NCI-H1436 (cell line): ENCODE measurements around the gene AP5Z1.
"Not testable (repeated sequence)": the region's sequence is repeated elsewhere in the genome, so short reads cannot be mapped to it uniquely, and the experiment has no call there.

Experiments
- DNase-seq: peaks from one replicate; lab custom pipeline; 2025; lab: John Stamatoyannopoulos, UW

AP5Z1 gene

DNA sequence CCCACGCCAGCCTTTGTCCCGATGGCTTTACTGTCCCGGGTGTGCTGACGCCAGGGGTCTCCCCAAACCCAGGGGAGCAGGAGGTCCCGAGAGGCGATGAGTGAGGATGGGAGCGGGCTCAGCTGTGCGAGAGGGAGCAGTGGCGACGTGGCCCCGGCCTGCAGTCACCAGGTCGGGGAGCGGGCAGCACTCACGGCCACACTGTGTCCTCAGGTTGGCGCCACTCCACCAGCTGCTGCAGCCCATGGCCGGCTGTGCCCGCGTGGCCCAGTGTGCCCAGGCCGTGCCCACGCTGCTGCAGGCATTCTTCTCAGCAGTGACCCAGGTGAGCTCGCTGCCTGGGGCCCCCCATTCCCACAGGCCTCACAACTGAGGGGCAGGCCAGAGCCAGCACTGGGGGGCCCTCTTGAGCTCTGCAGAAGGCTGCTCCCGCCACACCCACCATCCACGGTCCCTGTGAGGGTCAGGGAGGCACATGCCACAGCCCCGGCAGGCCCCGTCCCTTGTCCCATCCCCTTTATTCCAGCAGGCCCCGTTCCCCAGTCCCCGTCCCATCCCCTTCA lies 13.3 kb downstream of the AP5Z1 start:
- no peak for DNase-seq

DNA sequence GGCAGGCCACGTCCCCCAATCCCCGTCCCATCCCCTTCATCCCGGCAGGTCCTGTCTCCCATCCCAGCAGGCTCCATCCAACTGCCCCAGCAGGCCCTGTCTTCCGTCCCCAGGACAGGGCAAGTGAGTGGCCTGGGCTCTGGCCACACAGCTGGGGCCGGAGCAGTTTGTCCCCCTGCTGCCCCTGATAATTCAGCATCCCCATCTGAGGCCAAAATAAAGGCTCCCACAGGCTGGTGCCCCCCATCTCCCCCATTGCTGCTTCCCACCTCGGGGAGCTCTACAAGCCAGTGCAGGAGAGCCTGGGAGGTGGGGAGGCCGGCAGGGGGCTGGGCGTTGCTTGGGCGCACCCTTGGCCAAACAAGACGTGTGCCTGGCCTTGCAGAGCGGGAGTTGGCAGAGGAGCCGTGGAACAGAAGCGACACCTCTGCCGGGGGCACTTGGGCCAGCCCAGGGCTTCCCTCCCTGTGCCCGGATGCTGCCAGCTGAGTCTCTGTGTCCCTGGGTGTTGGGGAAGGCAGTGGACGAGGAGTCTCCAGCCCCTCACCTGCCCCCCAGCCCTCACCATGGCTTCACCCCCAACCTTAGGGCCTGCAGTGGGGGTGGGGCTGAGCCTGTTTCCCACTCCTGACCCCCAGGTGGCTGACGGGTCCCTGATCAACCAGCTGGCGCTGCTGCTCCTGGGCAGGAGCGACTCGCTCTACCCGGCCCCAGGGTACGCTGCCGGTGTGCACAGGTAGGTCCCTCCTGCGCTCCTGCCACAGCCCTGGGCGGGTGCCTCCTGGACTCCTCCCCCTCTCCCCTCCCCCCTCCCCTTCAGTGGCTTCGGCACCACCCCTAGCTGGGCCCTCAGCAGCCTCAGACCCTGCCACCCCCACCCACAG lies 14.0 kb downstream of the AP5Z1 start:
- DNase-seq: no peak

DNA sequence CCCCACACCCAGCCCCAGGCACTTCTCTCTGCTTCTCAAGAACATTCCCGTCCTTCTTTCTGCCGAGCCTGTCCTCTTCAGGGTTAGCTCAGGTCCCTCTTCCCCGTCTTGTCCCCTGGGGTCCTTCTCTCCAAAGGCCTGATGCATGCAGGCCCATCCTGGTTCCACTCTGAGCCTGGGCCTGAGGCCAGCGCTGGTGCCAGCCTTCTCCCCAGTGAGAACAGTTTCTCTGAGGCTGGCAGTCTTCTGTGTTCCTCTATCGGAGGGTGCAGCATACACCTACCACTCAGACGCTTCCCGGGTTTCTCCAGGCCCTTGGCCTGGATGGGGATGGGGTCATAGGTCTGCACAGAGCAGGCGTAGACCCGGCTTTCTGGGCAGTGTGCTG lies 14.6 kb downstream of the AP5Z1 start:
- DNase-seq: no peak

DNA sequence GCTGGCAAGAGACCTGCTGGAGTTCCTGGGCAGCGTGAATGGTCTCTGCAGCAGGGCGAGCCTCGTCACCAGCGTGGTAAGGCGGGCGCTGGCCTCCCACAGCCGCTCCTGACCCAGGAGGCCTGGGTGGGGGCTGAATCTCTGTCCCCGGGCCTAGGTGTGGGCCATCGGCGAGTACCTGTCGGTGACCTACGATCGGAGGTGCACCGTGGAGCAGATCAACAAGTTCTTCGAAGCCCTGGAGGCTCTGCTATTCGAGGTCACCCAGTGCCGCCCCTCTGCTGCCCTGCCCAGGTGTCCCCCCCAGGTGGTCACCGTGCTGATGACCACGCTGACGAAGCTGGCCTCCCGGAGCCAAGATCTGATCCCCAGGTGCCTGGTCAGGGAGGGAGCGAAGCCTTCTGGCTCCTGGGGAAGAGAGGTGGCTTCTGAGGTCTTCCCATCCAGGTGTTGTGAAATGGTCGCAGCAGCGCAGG lies 15.1 kb downstream of the AP5Z1 start:
- DNase-seq: no peak

DNA sequence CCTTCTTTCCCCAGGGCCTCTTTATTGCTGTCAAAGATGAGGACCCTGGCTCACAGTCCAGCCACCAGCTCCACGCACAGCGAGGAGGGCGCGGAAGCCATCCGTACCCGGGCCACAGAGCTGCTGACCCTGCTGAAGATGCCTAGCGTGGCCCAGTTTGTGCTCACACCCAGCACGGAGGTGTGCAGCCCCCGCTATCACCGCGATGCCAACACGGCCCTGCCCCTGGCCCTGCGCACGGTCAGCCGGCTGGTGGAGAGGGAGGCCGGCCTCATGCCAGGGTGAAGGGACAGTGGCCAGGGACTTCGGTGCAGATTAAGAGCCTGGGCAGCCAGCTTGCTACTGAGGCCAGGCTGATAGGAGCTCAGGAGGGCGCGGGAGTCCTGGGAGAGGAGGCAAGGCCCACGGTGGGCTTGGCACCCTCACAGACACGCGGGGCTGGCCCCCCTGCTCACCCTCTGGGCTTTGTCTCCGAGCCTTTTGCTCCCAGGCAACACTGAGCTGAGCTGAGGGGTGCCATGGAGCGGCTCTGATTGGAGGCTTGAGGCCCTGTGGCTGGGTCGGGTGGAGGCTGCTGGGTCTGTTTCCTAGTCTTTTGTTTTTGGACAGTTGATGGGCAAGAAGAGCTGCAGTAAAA lies 15.8 kb downstream of the AP5Z1 start:
- DNase-seq: no peak

DNA sequence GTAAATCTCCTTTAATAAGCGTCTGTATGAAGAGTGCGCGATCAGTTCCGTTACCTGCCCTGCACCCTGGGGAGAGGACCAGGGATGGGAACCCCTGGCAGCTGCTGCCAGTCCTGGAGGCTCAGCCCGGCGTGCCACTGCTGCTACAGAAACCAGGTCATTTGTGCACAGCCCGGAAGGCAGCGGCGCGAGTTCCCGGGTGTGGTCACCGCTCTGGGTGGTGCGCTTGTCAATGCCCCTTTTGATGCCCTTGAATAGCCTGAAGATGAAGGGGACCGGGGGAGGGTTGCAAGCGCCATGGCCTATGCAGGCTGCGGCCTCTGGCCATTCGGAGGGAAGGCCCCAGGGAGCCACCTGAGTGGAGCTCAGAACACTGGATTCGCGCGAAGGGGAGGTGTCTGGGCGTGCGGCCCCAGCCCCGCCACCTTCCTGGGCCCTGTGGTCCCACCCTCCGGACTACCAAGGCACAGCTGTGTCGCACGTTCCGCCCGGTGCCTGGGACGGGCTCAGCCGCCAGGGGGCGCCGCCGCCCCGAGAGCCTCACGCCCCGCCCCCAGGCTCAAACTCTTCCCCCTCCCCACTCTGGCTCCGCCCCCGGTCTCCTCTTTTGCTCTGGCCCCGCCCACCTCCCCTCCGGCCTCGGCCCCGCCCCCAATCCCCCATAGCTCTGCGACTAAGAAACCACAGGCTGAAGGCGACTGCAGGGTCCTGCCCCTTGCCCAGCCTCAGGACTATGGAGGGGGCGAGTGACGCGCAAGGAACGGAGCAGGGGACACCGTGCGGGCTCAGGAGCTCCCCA lies 16.5 kb downstream of the AP5Z1 start:
- no peak for DNase-seq

DNA sequence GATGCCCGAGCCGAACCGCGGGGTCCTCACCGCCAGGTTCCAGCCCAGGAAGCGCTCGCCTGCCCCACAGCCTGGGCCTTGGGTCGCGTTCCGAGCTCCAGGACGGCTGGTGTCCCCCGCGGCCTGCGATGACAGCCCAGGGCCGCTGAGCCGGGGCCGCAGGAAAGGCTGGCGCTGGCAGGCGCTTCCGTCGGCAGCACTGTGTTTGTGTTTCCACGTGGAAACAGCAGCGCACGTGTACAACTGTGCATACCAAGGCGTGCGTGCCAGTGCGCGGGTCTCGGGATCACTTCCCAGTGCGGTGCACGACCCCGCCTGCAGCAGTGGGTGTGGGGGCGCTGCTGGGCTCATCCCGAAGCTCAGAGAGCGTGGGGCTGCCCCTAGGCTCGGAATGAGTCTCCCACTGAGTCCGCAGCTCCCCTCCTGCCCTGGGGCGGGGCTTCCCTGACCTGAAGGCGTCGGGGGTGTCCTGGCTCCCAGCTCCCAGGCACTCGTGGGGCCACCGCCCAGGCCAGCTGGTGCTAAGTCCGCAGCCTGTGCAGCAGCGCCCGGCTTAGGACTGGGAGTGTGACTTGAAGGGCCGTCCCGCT lies 17.2 kb downstream of the AP5Z1 start:
- no peak for DNase-seq

DNA sequence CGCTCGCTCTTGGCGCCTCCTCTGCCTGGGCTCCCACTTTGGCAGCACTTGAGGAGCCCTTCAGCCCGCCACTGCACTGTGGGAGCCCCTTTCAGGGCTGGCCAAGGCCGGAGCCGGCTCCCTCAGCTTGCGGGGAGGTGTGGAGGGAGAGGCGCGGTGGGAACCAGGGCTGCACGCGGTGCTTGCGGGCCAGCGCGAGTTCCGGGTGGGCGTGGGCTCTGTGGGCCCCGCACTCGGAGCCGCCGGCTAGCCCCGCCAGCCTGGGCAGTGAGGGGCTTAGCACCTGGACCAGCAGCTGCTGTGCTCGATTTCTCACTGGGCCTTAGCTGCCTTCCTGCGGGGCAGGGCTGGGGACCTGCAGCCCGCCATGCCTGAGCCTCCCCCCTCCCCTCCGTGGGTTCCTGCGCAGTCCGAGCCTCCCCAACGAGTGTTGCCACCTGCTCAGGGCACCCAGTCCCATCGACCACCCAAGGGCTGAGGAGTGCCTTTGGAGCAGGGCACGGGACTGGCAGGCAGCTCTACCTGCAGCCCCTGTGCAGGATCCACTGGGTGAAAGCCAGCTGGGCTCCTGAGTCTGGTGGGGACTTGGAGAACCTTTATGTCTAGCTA lies 18.1 kb downstream of the AP5Z1 start:
- DNase-seq: not testable (repeated sequence)

DNA sequence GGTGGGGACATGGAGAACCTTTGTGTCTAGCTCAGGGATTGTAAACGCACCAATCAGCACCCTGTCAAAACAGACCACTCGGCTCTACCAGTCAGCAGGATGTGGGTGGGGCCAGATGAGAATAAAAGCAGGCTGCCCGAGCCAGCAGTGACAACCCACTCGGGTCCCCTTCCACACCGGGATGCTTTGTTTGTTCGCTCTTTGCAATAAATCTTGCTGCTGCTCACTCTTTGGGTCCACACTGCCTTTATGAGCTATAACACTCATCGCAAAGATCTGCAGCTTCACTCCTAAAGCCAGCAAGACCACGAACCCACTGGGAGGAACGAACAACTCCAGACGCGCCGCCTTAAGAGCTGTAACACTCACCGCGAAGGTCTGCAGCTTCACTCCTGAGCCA lies 18.7 kb downstream of the AP5Z1 start:
- not testable (repeated sequence) for DNase-seq

DNA sequence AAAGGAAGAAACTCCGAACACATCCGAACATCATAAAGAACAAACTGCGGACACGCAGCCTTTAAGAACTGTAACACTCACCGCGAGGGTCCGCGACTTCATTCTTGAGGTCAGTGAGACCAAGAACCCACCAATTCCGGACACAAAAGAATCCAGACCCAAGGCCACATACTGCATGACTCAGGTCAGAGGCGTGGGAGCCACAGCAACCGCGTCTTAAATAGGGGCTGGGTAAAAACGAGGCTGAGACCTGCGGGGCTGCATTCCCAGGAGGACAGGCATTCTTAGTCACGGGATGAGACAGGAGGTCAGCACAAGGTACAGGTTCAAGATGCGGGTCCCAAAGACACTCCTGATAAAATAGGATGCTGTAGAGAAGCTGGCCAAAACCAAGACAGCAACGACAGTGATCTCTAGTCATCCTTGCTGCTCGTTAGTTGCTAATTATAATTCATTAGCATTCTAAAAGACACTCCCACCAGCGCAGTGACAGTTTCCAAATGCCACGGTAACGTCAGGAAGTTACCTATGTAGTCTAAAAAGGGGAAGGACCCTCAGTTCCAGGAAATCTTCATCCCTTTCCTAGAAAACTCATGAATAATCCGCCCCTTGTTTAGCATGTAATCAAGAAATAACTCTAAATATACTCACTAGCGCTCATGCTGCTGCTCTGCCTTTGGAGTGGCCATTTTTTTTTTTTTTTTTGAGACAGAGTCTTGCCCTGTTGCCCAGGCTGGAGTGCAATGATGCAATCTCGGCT lies 19.3 kb downstream of the AP5Z1 start:
- DNase-seq: no peak

DNA sequence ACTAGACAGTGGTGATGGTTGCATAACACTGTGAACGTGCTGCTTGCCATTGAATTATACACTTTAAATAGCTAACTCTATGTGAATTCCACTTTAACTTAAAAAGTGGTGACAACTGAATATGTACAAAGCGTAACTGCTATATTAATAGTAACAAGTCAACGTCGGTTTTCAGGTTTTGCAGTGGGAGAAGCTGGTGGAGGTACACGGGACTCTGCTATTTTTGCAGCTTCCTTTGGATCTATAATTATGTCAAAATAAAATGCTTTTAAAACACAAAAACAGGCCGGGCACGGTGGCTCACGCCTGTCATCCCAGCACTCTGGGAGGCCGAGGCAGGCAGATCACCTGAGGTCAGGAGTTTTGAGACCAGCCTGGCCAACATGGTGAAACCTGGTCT lies 21.0 kb downstream of the AP5Z1 start:
- no peak for DNase-seq

DNA sequence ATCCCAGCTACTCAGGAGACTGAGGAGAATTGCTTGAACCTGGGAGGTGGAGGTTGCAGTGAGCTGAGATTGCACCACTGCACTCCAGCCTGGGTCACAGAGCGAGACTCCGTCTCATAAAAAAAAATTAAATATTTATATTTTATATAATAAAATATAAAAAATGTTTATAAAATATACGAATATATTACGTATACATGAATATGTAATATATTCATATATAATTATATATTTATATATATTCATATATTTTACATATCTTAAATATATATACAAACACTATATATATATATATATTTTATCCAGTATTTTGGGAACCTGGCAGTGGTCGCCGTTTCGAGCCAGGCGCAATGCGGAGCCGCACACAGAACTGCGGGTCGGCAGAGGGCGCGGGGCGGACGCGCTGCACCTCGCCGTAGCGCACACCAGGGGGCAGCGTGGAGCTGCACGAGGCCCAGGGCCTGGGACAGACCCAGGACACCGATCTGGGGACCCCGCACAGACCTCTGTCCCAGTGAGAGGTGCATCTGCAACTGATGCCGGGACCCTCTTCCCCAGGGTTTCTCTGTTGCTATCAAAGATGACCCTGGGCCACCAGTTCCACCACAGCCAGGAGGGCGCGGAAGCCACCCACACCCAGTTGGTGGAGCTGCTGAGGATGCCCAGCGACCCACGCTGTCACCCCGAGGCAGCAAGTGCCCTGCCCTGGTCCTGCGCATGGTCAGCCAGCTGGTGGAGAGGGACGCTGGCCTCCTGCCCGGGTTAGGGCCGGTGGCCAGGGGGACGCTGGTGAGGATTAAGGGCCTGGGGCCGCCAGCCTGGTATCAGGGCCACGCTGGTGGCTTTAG lies 22.7 kb downstream of the AP5Z1 start:
- DNase-seq: no peak

DNA sequence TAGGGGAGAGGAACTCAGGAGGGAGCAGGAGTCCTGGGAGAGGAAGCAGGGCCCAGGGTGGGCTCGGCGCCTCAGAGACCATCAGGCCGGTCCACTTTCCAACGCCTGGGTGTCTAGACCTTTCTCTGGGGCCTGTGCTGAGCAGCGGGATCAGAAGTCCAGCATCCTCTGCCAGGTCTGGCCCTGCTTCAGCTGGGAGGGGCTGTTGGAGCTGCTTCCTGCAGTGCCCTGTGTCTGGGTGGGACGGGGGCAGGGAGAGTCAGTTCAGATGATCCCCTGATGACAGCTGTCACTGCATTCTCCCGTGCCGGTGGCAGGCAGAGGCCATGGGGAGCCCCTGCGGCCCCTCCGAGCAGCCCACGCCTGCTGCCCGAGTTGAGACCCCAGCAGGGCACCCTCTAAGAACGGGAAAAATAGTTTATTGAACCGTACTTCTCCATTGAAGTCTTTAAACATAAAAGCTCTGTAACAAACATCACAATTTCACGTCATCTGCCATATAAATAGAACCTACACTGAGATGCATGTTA lies 23.3 kb downstream of the AP5Z1 start:
- no peak for DNase-seq

DNA sequence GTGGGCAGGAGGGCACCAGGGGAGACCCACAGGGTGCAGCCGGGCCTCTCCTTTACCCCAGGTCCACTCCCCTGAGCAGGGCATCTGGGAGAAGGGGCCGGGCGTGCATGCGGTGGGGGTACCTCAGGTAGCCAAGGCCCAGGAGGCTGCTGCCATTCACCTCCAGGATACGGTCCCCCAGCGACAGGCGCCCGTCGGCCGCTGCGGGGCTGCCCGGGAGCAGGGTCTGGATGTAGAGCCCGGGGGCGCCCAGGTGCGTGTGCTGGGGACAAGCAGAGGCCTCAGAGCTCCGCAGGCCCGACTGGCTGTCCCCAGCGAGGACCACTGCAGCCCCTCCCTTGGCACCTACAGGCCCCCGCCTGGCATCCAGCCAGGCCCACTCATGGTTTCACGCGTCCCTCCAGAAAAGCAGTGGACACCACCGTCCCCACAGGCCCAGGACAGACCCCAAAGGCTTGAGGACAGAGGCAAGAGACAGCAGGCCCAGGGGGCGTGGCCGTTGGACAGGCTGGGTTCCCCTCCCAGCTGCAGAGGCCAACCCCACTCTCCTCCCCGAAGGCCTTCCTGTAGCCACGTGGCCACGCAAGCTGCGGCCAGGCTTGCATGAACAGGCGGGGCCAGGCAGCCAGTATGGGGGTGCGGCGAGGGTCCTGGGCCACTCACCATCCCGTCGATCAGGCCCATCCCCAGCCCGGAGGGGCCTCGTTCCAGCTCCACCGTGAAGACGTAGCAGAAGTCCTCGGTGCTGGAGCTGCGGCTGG lies 24.3 kb downstream of the AP5Z1 start:
- DNase-seq: no peak

DNA sequence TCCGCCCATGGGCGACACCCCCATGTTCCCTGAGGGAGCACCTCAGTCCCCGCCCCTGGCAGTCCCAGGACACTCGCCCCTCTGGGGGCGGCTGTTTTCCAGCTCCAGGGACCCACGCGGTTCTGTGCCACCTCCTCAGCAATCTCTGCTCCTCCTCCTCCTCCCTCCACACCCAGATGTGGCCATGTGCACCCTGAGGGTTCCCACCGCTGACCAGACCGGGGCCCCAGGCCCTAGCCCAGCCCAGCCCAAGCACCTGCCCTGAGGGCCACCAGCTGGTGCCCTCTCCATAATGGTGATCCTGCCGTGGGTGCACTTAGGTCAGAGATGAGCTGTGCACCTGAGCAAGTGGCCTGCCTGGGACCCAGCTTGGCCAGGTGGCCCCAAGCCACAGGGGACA lies 25.1 kb downstream of the AP5Z1 start:
- no peak for DNase-seq

DNA sequence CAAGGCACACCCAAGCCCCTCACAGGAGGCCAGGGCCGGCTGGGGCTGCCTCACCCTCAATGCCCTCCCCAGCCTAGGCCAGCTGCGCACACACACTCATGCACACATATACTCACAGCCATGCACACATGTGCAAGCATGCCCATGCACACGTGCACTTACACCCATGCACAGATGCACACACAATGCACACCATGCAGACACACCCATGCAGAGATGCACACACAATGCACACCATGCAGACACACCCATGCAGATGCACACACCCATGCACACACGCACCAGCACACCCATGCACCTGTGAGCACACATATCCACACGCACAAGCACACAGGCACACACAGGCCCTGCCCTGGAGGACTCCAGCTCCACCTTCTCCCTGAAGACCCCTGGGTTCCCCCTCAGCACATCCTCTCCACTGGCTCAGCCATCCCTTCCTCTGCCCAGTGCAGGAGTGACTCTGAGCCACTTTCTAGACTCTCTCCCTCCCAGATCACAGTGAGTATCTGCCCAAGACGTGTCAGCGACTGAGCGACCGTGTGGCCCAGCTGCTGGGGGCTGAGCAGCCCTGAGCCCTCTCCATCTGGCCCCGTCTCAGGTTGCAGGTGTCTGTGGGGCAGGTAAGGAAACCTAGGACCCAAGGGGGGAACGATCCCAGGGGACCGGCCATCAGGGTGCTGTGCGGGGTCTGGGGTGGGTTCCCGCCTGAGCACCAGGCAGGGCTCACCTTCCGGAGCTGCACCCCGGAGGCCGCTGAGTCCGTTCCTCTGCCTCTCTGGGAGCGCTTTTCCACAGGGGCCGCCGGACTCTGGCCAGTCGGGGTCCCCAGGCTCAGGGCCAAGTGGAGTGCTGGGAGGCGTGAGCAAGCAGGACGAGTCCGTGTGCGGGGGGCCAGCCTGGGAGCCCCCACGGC lies 25.8 kb downstream of the AP5Z1 start:
- no peak for DNase-seq

DNA sequence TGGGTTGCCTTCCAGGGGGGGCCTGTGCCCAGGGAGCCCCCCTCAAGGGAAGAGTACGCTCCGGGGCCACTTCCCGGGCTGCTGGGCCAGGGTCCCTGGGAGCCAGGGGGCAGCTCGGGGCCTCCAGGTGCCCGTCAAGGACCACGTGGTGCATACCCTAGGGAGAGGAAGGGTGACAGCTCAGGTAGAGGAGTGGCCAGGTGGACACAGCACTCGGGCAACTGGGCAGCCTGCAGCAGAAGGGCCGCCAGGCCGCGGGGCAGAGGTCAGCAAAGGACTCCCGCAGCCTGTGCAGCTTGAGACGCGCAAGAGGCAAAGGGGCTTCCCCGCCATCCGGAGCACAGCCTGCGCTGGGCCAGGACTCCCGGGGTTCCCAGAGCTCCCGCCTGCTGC lies 26.4 kb downstream of the AP5Z1 start:
- DNase-seq: no peak

DNA sequence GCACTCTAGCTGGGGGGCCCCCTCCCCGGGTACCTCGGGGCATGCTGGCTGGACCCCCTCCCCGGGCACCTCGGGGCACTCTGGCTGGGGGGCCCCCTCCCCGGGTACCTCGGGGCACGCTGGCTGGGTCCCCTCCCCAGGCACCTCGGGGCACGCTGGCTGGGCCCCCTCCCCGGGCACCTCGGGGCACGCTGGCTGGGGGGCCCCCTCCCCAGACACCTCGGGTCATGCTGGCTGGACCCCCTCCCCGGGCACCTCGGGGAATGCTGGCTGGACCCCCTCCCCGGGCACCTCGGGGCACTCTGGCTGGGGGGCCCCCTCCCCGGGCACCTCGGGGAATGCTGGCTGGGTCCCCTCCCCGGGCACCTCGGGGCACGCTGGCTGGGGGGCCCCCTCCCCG lies 27.2 kb downstream of the AP5Z1 start:
- DNase-seq: not testable (repeated sequence)
